ENCODE data around the gene MRPL16.
"Not testable (repeated sequence)": the region's sequence is repeated elsewhere in the genome, so short reads cannot be mapped to it uniquely, and the experiment has no call there.

MRPL16 gene

DNA sequence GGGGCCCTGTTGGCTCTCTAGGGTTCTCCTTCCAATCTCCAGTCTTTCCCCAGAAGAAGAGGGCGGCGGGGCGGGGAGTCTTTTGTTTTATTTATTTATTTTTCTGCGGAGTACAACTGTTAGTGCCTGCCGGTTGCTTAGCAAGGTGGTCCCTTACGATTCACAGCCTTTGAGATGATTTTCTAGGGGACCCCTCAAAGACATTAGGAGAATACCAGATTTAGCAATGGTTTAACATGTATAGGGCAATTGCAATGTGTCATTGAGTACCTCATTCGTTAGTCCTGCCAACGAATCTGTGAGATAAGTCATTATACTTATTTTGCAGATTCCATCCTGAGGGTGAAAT is 307 bp upstream of the MRPL16 start:
- DNase-seq: no peak

DNA sequence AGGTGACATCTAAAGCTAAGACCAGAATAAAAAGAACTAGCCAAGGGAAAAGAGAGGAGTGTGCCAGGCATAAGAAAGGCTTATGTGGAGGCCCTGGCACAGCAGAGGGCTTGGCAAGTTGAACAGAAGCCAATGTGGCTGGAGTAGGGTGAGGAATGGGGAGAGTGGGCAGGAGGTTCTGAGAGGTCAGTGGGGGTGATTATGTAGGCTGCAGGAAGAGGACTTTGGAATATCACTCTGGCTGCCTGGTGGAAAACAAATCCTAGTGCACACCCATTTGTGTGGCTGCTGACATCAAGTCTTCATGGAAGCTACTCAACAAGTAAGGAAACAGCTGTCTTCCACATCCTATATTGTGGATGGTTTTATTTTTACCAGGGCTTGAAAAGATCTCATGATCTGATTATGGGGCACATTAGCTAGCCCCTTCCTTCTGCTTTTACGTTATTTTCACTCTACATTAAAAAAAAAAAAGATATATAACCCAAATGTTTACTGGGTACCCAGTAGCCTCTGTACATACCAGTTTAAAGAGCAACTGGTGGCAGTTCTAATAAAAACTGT is 3.4 kb downstream of the MRPL16 start:
- DNase-seq: no peak

DNA sequence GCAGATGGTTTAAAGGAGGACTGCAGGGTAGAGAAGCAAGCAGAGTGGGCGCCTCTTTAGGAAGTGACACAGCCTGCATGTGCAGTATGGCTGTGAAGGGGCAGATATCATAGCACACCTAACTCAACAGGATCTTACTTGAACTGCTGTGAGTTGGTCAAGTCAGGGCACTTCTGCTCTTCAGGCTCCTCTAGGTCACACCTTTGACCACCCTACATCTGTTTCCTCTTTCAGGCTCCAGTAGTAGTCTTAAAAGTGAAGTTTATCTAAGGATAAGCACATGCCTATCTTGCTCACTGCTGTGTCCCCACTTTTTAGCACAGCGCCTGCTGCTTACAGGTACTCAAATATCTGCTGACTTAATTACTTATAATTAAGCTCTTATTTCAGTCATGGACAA is 6.5 kb downstream of the MRPL16 start:
- DNase-seq: no peak

DNA sequence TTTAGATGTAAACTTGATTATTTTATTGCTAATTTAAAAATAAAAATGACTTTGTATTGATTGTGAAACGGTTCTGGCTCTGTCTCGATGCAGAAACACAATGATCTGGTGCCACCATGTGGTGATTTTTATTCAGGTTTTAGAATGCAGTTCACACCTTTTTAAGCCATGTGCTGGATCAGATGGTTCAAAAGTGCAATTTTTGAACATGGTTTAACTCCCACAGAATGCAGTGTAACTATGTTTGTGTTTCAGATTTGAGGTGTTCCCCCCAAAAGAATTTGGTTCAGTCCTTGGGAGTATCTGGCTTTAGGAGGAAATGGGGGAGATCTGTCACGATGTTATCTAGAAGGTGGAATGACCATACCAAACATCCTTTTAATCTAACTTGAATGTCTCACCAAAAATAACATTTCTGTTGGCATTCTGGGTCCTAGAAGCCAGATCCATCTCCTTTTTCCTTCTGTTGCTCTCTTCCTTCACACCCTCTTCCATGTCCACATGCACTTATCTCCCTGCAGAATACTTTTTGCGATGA is 7.9 kb downstream of the MRPL16 start:
- peak; percentile 12 for DNase-seq

DNA sequence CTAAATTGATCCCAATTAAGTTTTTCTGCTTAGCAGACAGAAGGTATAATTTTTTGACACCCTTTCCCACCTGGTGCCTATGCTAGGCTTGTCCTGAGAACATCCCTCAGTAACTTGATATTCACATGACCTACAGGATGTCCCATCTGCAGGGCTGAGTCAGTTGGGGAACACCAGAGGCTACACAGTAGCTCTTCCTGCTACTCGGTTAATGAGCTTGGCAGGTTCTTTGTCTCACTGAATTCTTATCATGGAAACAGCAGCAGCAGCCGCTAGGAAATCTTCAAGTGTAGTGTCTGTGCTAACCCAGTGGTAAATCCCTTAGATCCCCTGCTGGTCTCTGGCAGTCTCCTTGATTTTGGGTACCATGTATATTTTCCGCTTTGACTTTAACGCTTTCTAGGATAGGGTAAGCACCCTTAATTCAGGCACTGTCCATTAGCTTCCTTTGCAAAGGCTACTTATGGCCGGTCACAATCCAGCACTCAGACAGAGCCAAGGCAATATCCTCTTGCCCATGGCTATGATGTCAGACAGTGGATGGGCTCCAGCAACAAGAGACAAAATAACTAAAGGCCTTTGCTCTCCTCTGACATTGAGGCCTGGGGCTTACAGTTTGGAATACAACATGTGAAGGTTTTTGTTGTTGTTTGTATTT is 8.5 kb downstream of the MRPL16 start:
- DNase-seq: no peak

DNA sequence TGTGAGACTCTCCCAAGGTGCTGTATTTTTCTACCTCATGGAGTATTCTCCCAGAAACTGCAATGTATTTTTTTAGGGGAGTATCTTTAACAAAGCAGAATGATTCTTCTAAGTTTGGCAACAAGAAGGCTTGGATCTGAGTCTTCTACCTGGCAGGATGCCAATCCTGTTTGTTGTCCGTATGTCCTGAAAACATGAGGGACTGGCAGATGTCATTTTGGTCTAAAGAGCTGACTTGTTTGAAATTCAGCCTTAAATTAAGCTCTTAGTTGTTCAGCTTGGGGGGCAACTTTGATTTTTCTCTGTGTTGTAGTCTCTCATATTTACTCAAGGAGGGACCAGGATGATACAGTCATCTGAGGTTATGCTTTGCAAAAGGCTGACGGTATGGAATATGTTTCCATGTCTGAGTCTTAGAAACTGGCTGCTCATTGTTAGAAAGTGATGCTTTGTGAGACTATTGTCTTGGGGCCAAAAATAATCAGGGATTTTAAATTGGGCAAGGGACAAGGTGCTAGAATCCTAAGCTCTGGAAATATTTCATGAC is 9.3 kb downstream of the MRPL16 start:
- DNase-seq: no peak

DNA sequence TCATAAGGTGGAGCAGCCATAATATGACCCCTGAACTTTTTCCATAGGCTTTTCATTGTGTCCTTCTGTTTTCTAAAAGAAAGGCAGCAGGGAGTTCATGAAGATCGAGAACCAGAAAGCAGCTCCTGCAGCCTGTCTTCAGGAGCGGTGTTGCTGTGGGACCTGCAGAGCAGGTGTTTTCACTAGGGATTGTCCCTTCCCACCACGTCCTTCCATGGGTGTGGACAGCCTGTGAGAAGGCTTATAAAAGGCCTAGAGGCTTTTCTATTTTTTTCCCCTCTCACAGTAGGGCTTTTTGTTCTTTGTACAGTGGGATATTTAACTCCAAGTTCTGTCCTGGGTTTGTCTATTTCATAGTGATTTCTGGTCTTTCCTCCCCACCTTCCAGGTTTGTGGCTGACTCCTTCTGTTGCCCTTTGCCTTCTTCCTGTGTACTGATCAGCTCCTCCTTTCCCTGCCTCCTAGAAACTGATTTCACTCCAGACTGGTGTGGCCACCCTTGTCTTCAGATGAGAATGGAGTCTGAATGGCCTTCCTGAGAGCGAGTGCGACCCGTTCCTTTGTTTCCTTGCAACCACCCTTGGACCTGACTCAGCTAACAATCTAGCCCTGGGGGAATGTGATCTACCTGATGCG is 10.1 kb downstream of the MRPL16 start:
- no peak for DNase-seq

DNA sequence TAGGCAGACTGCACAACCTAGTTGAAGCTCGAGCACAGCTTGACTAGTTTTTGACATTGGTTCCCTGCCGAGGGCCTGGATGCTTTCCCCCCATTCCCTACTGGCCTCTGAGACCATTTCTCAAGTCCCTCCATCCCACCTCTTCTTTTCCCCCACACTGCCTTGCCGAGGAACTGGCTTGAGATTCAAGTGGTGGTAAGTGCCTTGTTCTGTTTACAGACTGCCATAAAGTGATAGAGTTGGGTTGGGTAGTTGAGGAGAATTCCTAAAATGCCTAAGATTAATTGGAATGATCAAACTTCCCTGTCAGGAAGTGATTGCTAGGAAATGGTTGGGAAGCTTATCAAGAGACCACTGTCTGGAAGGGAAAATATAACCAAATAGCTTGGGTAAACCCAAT is 16.2 kb downstream of the MRPL16 start:
- no peak for DNase-seq

DNA sequence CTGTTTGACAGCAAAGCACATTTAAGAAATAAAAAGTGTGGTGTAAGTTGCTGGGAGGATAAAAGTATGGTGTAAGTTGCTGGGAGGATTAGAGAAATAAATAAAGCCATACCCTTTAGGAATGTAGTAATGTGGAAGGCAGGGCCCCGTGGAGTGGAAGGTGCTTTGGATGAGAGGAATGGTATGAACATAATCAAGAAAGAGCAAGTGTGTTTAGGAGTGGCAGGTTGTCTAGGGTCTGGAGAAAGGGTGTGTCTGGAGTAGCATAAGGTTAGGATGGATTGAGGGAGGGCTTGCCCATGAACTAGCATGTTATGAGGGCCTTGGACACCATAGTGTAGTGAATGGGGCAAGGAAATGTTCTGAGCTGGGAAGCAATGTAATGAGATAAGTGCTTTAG is 18.1 kb downstream of the MRPL16 start:
- DNase-seq: no peak

DNA sequence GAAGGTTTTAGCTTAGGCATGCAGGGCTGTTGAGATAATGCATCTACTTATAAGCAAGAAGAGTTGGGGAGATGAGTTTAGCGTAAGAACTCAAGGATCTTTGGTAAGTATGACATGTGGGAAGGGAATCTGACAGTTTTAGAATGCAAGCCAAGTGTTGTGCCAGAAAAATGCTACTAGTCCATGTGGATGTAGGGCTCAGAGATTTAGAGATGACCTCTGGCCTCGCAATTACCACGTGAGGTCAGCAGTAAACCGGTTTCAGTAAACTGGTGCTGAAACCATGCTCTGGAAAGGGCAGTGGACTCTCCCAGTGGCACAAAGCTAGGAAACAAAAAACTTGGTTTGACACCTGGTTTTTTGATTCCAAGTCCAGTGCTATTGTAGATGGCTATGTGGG is 18.9 kb downstream of the MRPL16 start:
- no peak for DNase-seq

DNA sequence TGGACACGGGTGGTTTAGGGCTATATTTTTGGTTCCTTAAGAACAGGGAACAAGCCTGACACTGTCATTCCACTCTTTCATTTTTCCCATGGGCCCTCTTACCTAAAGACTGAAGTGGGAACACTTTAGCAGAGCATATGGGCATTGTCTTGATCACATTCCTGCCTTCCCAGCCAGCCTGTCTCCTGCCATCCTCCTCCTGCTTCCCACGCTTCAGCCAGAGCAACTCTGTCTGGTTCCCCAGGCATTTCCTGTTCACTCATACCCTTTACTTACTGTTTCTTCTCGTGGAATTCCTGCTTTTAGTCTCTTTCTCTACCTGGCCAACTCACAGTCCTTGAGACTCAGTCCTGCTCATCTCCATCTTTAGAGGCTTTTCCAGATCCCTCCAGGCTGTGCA is 22.8 kb downstream of the MRPL16 start:
- DNase-seq: no peak

DNA sequence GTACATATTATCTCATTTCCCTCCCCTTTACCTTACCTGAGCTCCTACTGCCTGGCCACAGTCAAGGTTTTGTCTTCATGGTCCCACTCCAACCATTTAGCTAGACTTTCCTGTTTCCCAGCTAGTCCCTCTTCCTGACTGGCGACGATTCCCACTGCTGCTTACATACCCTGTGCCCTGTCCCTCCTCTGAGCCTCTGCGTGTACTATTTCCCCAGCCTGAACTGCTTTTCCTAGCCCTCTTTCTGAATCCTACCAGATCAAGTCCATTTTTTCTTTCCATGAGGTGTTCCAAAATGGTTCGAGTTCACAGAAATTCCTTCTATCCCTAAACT is 23.4 kb downstream of the MRPL16 start:
- DNase-seq: no peak

DNA sequence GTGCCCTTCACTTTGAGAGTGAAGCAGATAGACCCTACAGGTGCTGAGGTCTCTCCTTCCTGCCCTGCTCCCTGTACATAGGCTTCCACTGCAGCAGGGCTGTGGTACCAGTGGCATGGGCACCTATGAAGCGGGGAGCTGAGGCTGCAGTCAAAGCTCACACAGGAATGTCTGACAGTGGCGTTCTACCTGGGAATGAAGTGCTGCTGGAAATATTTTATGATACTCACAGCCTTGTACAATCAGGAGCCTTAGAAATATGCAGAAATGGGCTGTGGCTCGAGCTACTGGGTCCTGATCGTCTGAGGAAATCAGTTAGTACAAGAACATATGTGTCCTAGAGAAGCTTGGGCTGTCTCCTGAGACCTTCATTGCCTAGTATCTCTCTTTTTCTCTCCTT is 24.8 kb downstream of the MRPL16 start:
- no peak for DNase-seq

DNA sequence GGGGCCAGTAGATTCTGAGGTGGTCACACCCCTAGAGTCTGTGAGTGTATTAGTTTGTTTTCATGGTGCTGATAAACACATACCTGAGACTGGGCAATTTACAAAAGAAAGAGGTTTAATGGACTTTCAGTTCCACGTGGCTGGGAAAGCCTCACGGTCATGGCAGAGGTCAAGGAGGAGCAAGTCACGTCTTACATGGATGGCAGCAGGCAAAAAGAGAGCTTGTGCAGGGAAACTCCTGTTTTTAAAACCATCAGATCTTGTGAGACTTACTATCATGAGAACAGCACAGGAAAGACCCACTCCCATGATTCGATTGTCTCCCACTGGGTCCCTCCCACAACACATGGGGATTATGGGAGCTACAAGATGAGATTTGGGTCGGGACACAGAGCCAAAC is 26.1 kb downstream of the MRPL16 start:
- not testable (repeated sequence) for DNase-seq

DNA sequence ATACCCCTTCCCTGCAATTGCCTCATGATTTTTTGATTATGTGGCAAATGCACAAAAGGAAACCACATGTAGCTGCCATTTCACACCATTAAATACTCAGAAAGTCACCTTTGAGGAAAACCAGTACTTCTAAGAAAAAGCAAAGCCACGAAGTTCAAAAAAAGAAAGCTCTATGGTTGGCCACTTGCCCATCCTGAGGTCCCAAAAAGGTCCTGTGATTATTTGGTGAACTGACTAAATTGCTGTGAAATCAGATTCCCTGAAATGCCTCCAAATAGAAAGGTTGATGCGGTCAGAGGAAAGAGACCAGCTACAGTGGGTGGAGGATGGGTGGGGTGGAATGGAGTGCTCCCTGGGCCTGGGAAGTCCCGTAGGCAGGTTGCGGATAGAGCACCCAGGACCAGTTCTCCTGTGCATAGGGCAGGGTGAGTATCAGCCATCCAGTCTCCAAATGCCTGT is 26.9 kb downstream of the MRPL16 start:
- DNase-seq: no peak

DNA sequence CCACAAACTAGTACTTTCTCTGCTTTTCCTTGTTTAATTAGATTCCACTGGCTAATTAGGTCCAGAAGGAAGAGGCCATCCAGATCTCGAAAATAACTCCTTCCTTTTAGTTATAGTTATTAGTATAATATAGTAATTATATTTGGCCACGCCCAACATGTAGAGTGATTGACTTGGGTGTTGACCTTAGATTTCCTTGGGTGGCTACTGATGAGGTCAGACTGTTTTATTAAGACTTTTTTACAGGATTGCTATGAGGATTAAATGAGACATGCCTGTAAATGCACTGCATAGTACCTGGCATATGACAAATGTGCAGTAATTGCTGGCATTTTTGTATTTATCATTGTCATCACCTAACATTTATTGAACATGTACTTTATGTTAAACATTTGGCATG is 28.5 kb downstream of the MRPL16 start:
- DNase-seq: no peak

DNA sequence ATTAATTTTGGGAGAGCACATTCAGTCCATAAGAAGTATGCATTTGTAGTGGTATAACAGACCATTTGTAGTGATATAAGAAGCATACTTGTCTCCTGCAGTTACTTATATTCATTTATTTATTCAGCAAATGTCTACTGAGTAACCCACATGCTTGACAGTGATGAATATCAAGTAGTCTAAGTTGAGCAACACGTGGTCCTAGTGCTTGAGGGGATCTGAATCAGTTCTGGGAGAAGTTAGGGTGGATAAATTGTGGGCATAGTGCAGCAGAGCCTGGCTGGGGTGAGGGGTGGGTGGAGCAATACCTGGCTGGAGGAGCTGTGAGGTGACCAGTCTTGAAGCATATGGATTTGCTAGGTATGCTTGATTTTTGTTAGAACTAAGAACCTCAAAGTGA is 31.1 kb downstream of the MRPL16 start:
- no peak for DNase-seq

DNA sequence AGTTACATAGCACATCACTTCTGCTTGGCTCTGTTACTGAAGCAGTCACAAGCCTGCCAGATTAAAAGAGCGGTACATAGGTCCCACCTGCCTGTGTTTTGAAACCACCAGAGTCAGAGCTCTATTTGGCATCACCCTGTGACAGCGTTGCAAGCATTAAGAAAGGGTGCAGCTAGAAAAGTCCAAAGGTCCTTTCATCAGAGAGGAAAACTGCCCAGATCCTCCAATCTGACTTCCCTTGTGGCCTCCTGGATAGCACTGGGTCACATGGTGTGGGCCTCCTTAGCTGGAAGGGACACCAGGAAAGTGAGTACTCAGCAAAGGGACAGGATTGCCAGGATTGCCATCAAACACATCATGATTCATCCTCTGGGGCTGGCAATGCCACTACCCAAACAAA is 32.5 kb downstream of the MRPL16 start:
- DNase-seq: no peak

DNA sequence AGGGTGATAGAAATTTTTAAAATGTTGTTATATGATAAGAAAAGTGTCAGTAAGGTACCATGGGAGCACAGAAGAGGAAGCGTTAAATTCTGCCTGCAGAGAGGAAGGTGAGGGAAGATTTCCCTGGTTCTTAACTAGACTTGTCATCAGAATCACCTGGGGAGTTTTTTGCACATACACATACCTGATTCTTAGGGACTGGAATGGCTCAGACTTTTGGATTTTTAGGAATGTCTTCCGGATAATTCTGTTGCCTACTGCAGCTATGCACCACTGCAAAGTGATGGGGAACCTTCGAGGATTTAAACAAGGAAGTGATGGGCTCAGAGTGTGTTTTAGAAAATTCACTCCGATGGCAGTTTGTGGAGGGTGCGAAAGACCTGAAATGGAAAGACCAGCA is 33.5 kb downstream of the MRPL16 start:
- no peak for DNase-seq

DNA sequence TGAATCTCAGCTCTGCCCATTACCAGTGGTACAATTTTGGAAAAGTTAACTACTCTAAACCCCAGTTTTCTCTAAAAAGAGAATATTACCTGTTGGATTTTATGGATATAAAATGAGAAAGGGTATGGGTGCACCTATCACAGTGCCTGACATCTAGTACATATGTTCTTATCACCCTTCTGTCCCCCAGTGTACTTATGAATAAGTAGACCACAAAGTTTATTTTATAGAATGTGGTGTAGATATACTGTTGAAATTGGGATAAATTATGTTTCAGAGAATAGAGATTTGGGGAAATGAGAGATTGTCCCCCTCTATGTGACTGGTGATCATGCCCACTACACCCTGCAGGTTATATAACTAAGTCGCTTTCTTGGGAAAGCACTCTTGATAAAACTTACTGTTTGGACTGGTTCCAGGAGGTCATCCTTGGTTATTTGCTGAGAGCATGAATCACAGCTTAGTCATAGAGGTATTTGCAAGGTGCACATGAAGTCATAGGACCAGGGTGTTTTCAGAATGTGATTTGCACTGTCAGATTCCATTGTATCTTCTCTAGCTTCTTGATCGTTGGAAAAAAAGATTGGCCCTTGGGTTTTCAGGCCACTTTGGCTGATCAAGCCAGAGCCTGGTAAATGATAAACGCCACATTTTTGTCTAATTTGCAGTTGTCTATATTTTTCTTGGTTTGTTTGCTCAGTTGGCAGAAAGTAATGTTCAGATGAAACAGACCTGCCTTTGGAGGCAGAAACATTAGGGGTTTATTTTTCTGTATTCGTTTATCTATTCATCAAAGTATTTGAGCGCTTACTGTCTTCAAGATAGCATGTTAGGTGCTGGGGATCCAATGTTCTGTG is 34.1 kb downstream of the MRPL16 start:
- no peak for DNase-seq

DNA sequence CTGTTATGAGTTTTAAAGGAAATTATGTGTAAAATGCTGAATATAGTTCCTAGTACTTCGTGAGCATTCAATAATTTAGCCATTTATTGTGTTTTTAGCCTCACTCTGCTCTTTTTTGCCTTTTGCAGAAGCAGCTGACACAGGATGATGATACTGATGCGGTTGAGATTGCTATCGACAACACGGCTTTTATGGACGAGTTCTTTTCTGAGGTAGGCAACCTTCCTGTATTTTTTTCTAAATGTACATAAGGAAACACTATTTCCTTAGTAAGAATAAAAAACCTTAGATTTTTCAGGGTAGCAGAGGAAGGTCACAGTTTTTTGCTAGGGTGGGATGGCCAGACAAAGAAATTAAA is 37.5 kb downstream of the MRPL16 start:
- DNase-seq: no peak

DNA sequence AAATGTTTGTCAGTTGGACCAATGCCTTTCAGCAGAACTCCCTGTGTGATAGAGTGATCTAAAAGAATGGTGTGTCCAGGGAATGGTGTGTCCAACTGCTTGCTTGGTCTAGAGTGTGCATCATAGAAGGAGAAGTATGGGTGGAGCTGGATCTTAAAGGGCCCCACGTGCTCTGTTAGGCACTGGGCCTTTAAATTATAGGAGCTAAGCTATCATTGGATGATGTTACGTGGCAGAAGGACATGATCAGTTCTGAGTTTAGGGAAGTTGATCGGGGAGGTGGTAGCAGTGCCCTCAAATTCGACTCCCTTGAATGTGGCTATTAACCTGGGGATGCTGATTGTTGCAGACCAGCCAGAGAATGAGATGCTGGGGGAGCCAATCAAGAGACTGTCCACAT is 39.0 kb downstream of the MRPL16 start:
- no peak for DNase-seq

DNA sequence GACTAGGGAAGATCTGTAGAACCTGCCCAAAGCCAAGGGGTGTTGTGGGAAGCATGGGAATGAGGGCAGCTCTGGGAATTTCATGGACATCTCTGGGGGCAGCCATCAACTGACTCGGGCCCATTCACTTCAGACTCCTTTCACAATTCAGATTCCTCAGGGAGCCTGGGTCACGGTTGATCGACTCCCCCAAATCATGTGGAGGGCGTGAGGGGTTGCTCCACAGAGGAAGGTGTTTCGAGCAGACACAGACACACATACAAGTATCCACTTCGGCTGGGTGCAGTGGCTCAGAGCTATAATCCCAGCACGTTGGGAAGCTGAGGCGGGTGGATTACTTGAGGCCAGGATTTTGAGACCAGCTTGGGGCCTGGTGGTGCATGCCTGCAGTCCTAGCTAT is 39.7 kb downstream of the MRPL16 start:
- no peak for DNase-seq

DNA sequence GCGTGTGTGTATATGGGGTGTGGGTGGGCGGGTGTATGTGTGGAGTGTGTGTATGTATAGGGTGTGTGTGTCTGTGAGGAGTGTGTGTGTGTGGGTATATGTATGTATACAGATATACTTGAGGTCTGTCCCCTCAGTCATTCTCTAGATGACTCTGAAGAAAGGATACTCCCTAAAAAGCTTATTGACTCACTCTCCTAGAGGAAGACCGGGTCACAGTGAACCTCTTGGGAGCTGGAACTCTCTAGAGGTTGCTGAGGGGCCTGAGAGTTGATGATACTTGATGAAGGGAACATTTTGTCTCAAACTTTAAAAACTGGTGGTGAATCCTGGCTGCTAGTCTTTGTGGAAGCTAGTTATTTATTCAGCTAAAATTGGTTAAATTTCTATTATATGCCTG is 40.3 kb downstream of the MRPL16 start:
- DNase-seq: no peak

Measured in stimulated activated CD4-positive, alpha-beta T cell treated with anti-CD3 and anti-CD28 coated beads, Interleukin-1b, Interleukin-23, amount 100 ng/mL, for 48 hours (primary cell).